Kidney (tissue), 14 donors: ENCODE results near the gene KAT2B. TPM values are rescaled to one million over a fixed set of nuclear protein-coding genes. Genes with fewer than 3 reads are reported as not detected.

Experiments
- DNase-seq, 5 donors: peaks; one replicate each; pipeline ENCODE4 v3.0.0-alpha.2; 2013 to 2020
- FAIRE-seq: peaks from 2 replicates; lab custom pipeline; 2012; peaks lifted over from hg19 to GRCh38; lab: Jason Lieb, UNC
- H3K27ac ChIP-seq, 2 donors: one replicate each; pipeline ENCODE4 v1.7.0; 2013; ENCODE audit warnings: low read depth in 2 of 2, low read length in 2 of 2, inconsistent platforms in 1 of 2
- H3K27me3 ChIP-seq: one replicate; pipeline ENCODE4 v1.7.1; 2013; ENCODE audit warnings: low read length, inconsistent platforms; ENCODE audit not compliant: control insufficient read depth, insufficient read depth
- H3K36me3 ChIP-seq, 3 donors: one replicate each; pipeline versions ENCODE4 v1.7.0 to v1.7.1; 2013; ENCODE audit warnings: low read length in 3 of 3, control low read depth in 1 of 3, inconsistent platforms in 1 of 3; ENCODE audit not compliant: insufficient read depth in 3 of 3, control insufficient read depth in 2 of 3
- H3K4me1 ChIP-seq, 3 donors: one replicate each; pipeline versions ENCODE4 v1.7.0 to v1.7.1; 2013; ENCODE audit warnings: low read length in 3 of 3, inconsistent platforms in 1 of 3, low read depth in 1 of 3; ENCODE audit not compliant: control insufficient read depth in 2 of 3, insufficient read depth in 2 of 3
- H3K4me3 ChIP-seq, 3 donors: one replicate each; pipeline versions ENCODE4 v1.7.0 to v1.8.1; 2013; ENCODE audit warnings: low read length in 3 of 3, control low read depth in 1 of 3, inconsistent platforms in 1 of 3
- H3K9ac ChIP-seq, 3 donors: one replicate each; pipeline versions ENCODE4 v1.7.0 to v1.7.1; 2013; ENCODE audit warnings: low read length in 3 of 3, control low read depth in 1 of 3, inconsistent platforms in 1 of 3
- H3K9me3 ChIP-seq, 3 donors: one replicate each; pipeline versions ENCODE4 v1.7.0 to v1.7.1; 2013; ENCODE audit warnings: low read length in 3 of 3, control low read depth in 1 of 3, inconsistent platforms in 1 of 3; ENCODE audit not compliant: control insufficient read depth in 2 of 3, insufficient read depth in 1 of 3
- CTCF ChIP-seq: IDR thresholded peaks from 3 replicates; pipeline ENCODE4 v1.5.1; 2012; ENCODE audit warnings: mild to moderate bottlenecking, moderate library complexity, borderline replicate concordance; ENCODE audit not compliant: insufficient read depth; ENCODE audit errors: extremely low read depth
- intact Hi-C: fragments of 100-400 bp; cut with DNase I; formaldehyde crosslinking; loops from one replicate; pipeline ENCODE4 v1.11.1; 2022
- polyA plus RNA-seq: library from polyadenylated mRNA; stranded (reverse); fragments of 350-450 nt; fragmentation: Illumina TruSeq; extraction: RNeasy Lipid Tissue Mini Kit (QIAGEN cat#74804); gene quantifications from one replicate; pipeline ENCODE4 v1.2.3, GENCODE V29; 2014; ENCODE audit warnings: low read depth, low replicate concordance; ENCODE audit not compliant: insufficient read depth
- total RNA-seq: library from RNA; stranded (reverse); fragmentation: NEBNext Ultra II Directional; extraction: Animal tissue kit (Norgen Biotek cat#: 25700); gene quantifications from one replicate; pipeline ENCODE4 v1.2.1, GENCODE V29; 2021
- donor health status: control.
- donor health status: control.
- donor health status: control.
- donor health status: control.
- donor health status: control.
- donor health status: DM: yes; HTN: yes; CAD: no.
- donor health status: Normal renal cell carcinoma (clear cell type).

KAT2B gene
- total and polyA plus RNA-seq, 2 donors from 2014 or later = 9.5 to 30.1 TPM

GRCh38 chr3:20039466-20039764 is 831 bp upstream of the KAT2B start:
- no peak for DNase-seq
- H3K4me3 ChIP-seq = peak overlapping the region; percentile 43 to 64 (median 61)
- H3K36me3 ChIP-seq = no peaks in the 10 kb centered on the region
- no peak for FAIRE-seq
- peaks cover 3 to 19% (median 19%) of the 10 kb centered on the region in 3 donors for H3K4me1 ChIP-seq
- intact Hi-C loops = no loop called here
- peak overlapping the region; percentile 95 to 96 for H3K27ac ChIP-seq
- TF ChIP-seq CTCF = no peak
- peak overlapping the region in 2 of 3 donors; percentile 6 to 63 for H3K9ac ChIP-seq
- no peaks in the 10 kb centered on the region for H3K27me3 ChIP-seq
- no peaks in the 10 kb centered on the region for H3K9me3 ChIP-seq

- no peak for FAIRE-seq
- H3K4me3 ChIP-seq = peak overlapping the region; percentile 75 to 82 (median 78)
- H3K9ac ChIP-seq = peak overlapping the region; percentile 50 to 78 (median 52)
- intact Hi-C loops = no loop called here
- H3K4me1 ChIP-seq = peaks cover 3 to 19% (median 19%) of the 10 kb centered on the region in 3 donors
- no peaks in the 10 kb centered on the region for H3K27me3 ChIP-seq
- H3K9me3 ChIP-seq = no peaks in the 10 kb centered on the region
- peak; percentile 13 for TF ChIP-seq CTCF
- H3K36me3 ChIP-seq = no peaks in the 10 kb centered on the region
- DNase-seq = peak; percentile 77 to 92 (median 86)
- H3K27ac ChIP-seq = peak overlapping the region; percentile 80 to 88
Observed at GRCh38 chr3:20040548-20041196, 426 bp downstream of the KAT2B start.

GRCh38 chr3:20041197-20041780 is 1.0 kb downstream of the KAT2B start:
- H3K27ac ChIP-seq = peak overlapping the region; percentile 80 to 88
- peak overlapping the region; percentile 75 to 82 (median 78) for H3K4me3 ChIP-seq
- H3K36me3 ChIP-seq = no peaks in the 10 kb centered on the region
- intact Hi-C loops = no loop called here
- H3K9me3 ChIP-seq = no peaks in the 10 kb centered on the region
- no peaks in the 10 kb centered on the region for H3K27me3 ChIP-seq
- peaks cover 3 to 19% (median 19%) of the 10 kb centered on the region in 3 donors for H3K4me1 ChIP-seq
- TF ChIP-seq CTCF = no peak
- FAIRE-seq = no peak
- peak; percentile 84 to 95 (median 86) for DNase-seq
- peak overlapping the region; percentile 50 to 78 (median 52) for H3K9ac ChIP-seq
